ENCODE measurements around the gene HFE.
"Not testable (repeated sequence)": the region's sequence is repeated elsewhere in the genome, so short reads cannot be mapped to it uniquely, and the experiment has no call there.

Gene HFE, protein sequence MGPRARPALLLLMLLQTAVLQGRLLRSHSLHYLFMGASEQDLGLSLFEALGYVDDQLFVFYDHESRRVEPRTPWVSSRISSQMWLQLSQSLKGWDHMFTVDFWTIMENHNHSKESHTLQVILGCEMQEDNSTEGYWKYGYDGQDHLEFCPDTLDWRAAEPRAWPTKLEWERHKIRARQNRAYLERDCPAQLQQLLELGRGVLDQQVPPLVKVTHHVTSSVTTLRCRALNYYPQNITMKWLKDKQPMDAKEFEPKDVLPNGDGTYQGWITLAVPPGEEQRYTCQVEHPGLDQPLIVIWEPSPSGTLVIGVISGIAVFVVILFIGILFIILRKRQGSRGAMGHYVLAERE
- 0.94 reads per million for total RNA-seq

DNA sequence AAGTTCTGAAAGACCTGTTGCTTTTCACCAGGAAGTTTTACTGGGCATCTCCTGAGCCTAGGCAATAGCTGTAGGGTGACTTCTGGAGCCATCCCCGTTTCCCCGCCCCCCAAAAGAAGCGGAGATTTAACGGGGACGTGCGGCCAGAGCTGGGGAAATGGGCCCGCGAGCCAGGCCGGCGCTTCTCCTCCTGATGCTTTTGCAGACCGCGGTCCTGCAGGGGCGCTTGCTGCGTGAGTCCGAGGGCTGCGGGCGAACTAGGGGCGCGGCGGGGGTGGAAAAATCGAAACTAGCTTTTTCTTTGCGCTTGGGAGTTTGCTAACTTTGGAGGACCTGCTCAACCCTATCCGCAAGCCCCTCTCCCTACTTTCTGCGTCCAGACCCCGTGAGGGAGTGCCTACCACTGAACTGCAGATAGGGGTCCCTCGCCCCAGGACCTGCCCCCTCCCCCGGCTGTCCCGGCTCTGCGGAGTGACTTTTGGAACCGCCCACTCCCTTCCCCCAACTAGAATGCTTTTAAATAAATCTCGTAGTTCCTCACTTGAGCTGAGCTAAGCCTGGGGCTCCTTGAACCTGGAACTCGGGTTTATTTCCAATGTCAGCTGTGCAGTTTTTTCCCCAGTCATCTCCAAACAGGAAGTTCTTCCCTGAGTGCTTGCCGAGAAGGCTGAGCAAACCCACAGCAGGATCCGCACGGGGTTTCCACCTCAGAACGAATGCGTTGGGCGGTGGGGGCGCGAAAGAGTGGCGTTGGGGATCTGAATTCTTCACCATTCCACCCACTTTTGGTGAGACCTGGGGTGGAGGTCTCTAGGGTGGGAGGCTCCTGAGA, at the start of gene HFE:
HFE (plus strand) TSS at position 146 of the 832 bp plus-strand sequence; CDS start at position 158, 12 bp downstream.
- peak; percentile 12 for DNase-seq

- DNase-seq, result no peak
Measured at GRCh38 chr6:26041946-26042345, 45.3 kb upstream of the HFE start.

GRCh38 chr6:26043384-26044139, 43.7 kb upstream of the HFE start:
- peak; percentile 60 for DNase-seq

- DNase-seq, result peak; percentile 24
Measured at GRCh38 chr6:26044140-26045064, 42.8 kb upstream of the HFE start.

GRCh38 chr6:26045065-26045927, 41.9 kb upstream of the HFE start:
- DNase-seq, result peak; percentile 79

GRCh38 chr6:26045928-26046368, 41.3 kb upstream of the HFE start:
- DNase-seq, result no peak

GRCh38 chr6:26047329-26047728, 39.9 kb upstream of the HFE start:
- DNase-seq, result not testable (repeated sequence)

GRCh38 chr6:26048590-26048989, 38.6 kb upstream of the HFE start:
- DNase-seq, result no peak

DNA sequence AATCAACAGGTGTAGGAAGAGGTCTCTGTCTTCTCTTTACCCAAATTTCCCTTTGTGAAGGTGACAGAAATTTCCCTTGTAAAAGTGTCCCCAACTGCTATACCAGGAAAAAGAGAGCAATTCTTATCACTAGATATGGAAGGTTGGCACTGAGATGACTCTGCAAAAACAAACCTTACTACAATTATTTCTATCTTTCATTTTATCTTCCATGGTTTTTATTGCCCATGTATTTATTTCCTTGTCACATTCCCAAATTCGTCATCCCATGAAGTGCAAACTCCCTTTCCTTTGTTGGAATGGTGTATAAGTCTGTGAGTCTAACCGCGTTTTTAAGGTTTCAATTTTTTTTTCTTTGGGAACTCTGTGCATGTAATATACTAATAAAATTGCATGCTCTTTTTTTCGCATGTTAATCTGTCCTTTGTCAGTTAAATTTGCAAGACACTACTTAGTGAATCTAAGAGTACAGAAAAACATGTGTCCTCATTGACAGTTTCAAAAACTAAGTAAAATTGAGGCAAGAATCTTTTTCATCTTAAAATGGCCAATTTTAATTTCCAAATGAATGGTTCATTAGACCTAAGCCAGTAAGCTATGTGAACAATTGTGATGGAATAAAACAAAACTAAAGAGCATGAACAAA, 35.4 kb upstream of the HFE start:
- no peak for DNase-seq

- not testable (repeated sequence) for DNase-seq
Measured at GRCh38 chr6:26052762-26053250, 34.4 kb upstream of the HFE start.

GRCh38 chr6:26053992-26054780, 33.0 kb upstream of the HFE start:
- no peak for DNase-seq

DNA sequence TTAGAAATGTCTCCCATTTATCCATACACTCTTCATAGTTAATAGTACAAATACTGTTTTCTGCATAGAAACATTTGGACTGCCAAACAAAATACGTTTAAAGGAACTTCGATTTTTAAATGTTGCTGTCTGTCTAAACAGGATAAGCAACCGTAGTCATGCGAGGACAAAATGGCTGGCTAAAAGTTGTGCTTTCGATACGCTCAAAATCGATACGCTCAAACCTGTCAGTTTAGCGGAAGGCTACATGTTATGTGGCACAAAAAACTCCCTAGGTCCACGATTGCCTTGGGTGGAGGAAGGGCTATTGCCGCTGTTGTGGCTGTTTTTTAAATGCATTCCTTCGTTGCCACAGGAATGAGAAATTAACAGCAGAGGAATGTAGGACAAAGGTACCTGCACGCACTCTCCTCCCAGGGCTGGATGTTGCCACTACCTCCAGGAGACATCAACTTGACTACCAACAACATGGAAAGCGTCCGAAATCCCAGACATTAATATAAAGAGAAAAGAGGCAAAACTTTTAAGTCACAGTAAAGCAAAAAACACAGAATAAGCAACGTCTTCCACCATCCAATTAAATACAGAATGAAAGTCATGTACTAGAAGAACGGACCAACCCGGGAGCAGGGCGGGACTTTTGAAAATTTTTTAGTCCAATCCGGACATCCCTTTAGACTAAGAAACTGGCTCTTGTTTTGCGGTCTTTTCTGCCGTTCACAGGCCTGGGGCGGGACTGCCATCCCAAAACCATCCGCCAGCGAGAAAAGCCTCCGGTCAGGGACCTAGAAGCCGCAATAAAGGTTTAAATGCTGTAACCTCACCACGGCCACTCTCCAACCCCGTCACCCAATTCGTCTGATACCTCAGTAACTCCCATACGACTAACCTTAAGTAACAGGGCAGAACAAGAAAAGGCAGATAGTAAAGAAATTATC, 32.2 kb upstream of the HFE start:
- DNase-seq, result peak; percentile 84

- DNase-seq, result peak; percentile 77
Measured at GRCh38 chr6:26055719-26056582, 31.3 kb upstream of the HFE start.

GRCh38 chr6:26056583-26057350, 30.5 kb upstream of the HFE start:
- DNase-seq, result no peak

GRCh38 chr6:26057899-26058298, 29.3 kb upstream of the HFE start:
- DNase-seq, result no peak

- DNase-seq, result not testable (repeated sequence)
Measured at GRCh38 chr6:26058477-26059033, 28.7 kb upstream of the HFE start.

Measured in effector CD4-positive, alpha-beta T cell (primary cell).